GM12873 (cell line): ENCODE data around the gene PRKCH.

Experiments
- CTCF ChIP-seq: IDR thresholded peaks from 2 replicates; pipeline ENCODE4 v1.5.1; 2012; ENCODE audit warnings: low read depth, mild to moderate bottlenecking, moderate library complexity, low read length, control low read depth; ENCODE audit not compliant: insufficient read depth; ENCODE audit errors: missing control alignments

The PRKCH gene

GRCh38 chr14:61565836-61566536, 244.6 kb downstream of the PRKCH start:
- no peak for TF ChIP-seq CTCF

GRCh38 chr14:61566537-61567225, 245.3 kb downstream of the PRKCH start:
- no peak for TF ChIP-seq CTCF

- no peak for TF ChIP-seq CTCF
These were observed 246.6 kb downstream of the PRKCH start for GRCh38 chr14:61567838-61568571.

GRCh38 chr14:61568572-61569011, 247.2 kb downstream of the PRKCH start:
- TF ChIP-seq CTCF, result no peak

GRCh38 chr14:61569308-61569707, 247.9 kb downstream of the PRKCH start:
- TF ChIP-seq CTCF, result no peak

- TF ChIP-seq CTCF, result no peak
These were observed 248.6 kb downstream of the PRKCH start for GRCh38 chr14:61569812-61570548.
